ENCODE results near the gene PCBP3.

DNA sequence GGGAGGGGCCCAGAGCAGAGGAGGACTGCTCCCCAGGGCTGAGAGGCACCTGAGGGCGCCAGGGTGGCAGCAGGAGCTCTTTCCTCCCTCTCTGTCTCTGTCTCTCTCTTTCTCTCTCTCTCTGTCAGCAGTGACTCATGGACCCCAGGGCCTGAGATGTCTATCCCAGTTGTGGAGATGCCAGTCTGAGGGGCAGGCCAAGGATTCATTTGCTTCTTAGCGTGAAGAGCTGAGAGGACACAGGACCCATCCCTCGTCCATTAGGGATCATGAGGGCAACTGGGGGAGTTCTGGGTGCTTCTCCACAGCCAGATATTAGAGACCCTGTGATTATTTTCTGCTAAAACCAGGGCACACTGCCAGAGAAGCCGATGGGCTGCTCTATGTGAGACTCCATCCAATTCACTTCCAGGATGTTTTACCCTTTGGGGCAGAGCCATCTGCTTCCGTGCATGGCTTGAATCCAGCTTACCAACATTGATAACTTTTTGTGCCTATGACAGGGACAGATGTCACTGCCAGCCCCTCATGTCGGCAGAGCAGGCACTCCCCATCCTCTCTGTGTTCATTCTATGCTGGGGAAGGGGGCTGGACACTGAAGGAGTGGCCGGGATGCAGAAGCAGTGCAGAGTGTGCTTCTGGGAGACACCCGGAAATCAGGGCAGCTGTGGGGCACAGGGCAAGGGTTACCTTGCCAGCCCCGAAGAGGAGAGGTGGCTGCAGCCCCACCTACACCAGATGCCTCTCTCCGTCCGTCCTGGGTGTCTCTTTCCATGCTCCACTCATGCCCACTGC, 4.1 kb upstream of the PCBP3 start:
- TF ChIP-seq NR2F1 (CRISPR knock-in tag; IDR thresholded peaks at IDR 0.05), result no peak
- no peak for TF ChIP-seq THYN1 (CRISPR knock-in tag; IDR thresholded peaks at IDR 0.05; ENCODE audit: borderline replicate concordance, low read depth)
- no peak for TF ChIP-seq ZNF138 (CRISPR knock-in tag; IDR thresholded peaks at IDR 0.05; ENCODE audit: low read depth)
- TF ChIP-seq ZNF121 (CRISPR knock-in tag; IDR thresholded peaks at IDR 0.05), result no peak

Measured in HepG2 (cell line).